IPS DF 6.9 (cell line): Measurements from ENCODE around the gene GAS7.

Experiments
- DNase-seq: peaks from one replicate; pipeline ENCODE4 v3.0.0-alpha.2; 2013; ENCODE audit warnings: low read depth, low spot score
- H3K27ac ChIP-seq: one replicate; pipeline ENCODE4 v1.5.1; 2013; ENCODE audit warnings: low read length, control low read depth
- H3K27me3 ChIP-seq: 2 replicates; pipeline ENCODE4 v1.6.1; 2013; ENCODE audit warnings: mild to moderate bottlenecking, low read length; ENCODE audit not compliant: control insufficient read depth, insufficient read depth
- H3K36me3 ChIP-seq: 2 replicates; pipeline ENCODE4 v1.6.1; 2013; ENCODE audit warnings: low read length; ENCODE audit not compliant: control insufficient read depth, insufficient read depth
- H3K4me1 ChIP-seq: 2 replicates; pipeline ENCODE4 v1.6.1; 2013; ENCODE audit warnings: low read length; ENCODE audit not compliant: control insufficient read depth, insufficient read depth
- H3K4me3 ChIP-seq: 2 replicates; pipeline ENCODE4 v1.5.1; 2013; ENCODE audit warnings: mild to moderate bottlenecking, low read length
- H3K9me3 ChIP-seq: 2 replicates; pipeline ENCODE4 v1.6.1; 2013; ENCODE audit warnings: low read length, inconsistent platforms; ENCODE audit not compliant: control insufficient read depth, insufficient read depth
- WGBS: extraction: QIAGEN DNeasy Blood & Tissue Kit; methylation state at CpG from one replicate; pipeline ENCODE4 v1.1.7; 2013; ENCODE audit warnings: mixed read lengths, missing lambda C conversion rate; ENCODE audit not compliant: insufficient read length, insufficient coverage; 5-methylcytosine and 5-hydroxymethylcytosine counted together

Gene GAS7

DNA sequence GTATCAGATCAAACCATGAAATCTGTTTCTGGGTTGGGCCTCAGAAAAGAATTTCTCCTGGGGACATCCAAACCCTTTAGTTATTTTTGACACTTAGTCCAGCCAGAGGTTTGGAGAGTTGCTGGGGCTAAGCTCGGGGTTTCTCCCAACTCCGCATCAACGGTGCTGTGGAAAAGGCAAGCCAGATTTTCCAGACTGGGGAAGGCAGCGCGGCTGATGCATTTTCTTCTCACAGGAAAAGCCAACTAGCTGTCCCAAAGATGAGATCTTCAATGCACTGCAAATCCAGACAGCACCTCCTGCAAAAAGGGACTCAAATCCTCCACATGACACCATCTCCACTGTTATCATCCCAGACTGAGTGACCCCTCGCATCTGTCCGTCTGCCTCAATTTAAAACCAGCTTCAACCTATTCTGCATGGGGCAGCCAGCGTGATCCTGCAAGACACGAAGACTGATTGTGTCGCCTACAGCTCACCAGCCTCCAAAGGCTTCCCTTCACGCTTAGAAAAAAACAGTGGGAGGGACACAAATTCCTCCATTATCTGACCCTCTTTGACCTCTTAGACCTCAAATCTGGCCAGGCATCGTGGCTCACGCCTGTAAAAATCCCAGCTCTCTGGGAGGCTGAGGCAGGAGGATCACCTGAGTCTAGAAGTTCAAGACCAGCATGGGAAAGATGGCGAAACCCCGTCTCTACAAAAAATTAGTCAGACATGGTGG is 62.0 kb downstream of the GAS7 start:
- Histone ChIP-seq H3K36me3 (no peaks in the 10 kb centered on the region), H3K9me3 (no peaks in the 10 kb centered on the region), H3K4me3 (no peak overlapping the region), H3K27me3 (no peaks in the 10 kb centered on the region), H3K27ac (no peak overlapping the region), H3K4me1 (0 out of 2 replicates have a peak, but pooled peaks cover 2% of the 10 kb centered on the region)
- DNase-seq: no peak
- no CpG with 5 or more reads among the region's 15 CpGs for WGBS

DNA sequence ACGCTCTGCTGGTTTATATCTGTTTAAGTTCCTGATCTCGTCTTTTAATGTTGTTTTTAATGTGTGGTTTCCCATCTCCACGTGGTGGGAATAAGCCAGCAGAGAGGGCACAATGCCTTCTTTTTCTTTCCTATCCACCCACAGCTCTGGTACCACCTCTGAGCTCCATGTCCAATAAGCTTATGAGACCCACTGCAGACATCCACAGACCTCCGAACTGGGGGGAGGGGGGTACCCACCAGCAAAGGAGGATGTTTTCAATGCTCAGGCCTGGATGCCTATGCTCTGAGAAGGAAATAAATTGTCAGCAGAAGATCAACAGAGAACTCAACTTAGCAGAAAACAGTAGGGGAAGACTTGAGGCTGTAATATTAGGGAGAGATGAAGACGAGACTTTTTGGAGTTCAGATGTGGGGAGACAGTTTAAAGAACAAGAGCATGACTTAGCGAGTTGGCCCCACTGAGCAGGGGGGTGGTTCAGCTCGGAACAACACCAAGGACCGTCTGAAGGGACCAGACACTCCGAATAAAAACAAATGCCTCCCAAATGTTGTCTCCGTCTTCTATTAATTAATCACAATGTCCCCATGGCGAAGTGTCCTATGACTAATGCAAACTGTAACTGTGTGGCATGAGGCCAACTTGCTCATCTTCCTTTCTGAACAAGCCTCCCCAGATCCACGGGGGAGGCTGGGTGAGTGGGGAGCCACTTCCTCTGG is 62.7 kb downstream of the GAS7 start:
- WGBS: no CpG with 5 or more reads among the region's 12 CpGs
- H3K4me1 ChIP-seq: no peaks in the 10 kb centered on the region
- H3K36me3 ChIP-seq: no peaks in the 10 kb centered on the region
- H3K9me3 ChIP-seq: no peaks in the 10 kb centered on the region
- no peak overlapping the region for H3K4me3 ChIP-seq
- H3K27ac ChIP-seq: no peak overlapping the region
- H3K27me3 ChIP-seq: no peaks in the 10 kb centered on the region
- DNase-seq: no peak

DNA sequence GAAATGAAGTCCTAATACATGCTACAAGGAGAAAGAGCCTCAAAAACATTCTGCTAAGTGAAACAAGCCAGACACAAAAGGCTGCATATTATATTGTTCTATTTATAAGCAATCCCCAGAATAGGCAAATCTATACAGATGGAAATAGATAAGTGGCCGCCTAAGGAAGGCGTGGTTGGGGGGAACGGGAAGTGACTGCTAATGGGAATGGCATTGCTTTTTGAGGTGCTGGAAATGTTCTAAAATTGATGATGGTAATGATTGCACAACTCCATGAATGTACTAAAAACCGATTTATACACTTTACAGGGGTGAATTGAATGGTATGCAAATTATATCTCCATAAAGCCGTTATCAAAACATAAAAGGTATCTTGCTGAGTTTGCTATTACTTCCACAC is 67.7 kb downstream of the GAS7 start:
- Histone ChIP-seq H3K27ac (no peak overlapping the region), H3K9me3 (no peaks in the 10 kb centered on the region), H3K4me1 (peaks cover 3% of the 10 kb centered on the region), H3K27me3 (no peaks in the 10 kb centered on the region), H3K4me3 (no peak overlapping the region), H3K36me3 (no peaks in the 10 kb centered on the region)
- no peak for DNase-seq
- WGBS: no CpG with 5 or more reads among the region's 5 CpGs

DNA sequence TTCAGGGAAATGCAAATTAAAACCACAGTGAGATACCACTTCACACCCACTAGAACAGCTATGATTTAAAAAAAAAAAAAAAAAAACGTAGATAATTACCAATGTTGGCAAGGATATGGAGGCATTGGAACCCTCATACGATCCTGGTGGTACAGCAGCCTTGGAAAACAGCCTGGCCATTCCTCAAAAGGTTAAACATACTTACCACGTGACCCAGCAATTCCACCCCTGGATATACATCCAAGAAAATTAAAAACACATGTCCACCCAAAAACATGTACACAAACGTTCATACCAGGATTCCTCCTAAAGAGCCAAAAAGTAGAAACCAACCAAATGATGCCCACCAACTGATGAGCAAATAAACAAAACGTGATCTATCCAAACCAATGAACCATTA is 68.1 kb downstream of the GAS7 start:
- Histone ChIP-seq H3K27ac (no peak overlapping the region), H3K4me3 (no peak overlapping the region), H3K27me3 (no peaks in the 10 kb centered on the region), H3K4me1 (peaks cover 3% of the 10 kb centered on the region), H3K9me3 (no peaks in the 10 kb centered on the region), H3K36me3 (no peaks in the 10 kb centered on the region)
- WGBS: no CpG with 5 or more reads among the region's 5 CpGs
- no peak for DNase-seq

DNA sequence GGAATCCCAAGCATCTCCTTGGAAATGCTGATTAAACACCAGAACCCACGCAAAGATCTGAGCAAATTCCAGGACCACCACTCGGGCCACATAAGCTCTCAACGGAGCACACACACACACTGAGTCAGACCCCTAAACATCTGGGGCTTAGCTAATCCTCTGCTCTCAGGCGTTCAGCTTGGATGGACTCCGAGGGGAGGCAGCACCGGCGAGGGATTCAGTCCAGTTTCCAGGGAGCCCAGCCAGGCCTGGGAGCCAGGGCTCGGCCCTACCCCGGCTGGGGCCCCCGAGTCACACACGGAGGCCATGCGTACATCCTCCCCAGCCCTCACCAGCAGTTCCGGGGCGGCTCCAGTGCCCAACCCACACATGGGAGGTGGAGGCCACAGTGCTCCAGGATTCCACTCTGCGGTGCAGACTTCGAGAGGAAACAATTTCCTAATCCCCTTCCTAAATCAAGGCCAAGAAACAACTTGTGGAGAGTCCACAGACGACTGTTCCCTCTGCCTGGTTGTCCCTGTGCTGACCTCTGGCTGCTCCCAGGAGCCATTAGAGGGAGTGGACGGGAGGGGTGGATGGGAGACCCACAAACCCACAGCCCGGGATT is 70.5 kb downstream of the GAS7 start:
- Histone ChIP-seq H3K36me3 (no peaks in the 10 kb centered on the region), H3K27ac (no peak overlapping the region), H3K9me3 (no peaks in the 10 kb centered on the region), H3K4me1 (peaks cover 3% of the 10 kb centered on the region), H3K4me3 (no peak overlapping the region), H3K27me3 (no peaks in the 10 kb centered on the region)
- WGBS: no CpG with 5 or more reads among the region's 19 CpGs
- DNase-seq: no peak

DNA sequence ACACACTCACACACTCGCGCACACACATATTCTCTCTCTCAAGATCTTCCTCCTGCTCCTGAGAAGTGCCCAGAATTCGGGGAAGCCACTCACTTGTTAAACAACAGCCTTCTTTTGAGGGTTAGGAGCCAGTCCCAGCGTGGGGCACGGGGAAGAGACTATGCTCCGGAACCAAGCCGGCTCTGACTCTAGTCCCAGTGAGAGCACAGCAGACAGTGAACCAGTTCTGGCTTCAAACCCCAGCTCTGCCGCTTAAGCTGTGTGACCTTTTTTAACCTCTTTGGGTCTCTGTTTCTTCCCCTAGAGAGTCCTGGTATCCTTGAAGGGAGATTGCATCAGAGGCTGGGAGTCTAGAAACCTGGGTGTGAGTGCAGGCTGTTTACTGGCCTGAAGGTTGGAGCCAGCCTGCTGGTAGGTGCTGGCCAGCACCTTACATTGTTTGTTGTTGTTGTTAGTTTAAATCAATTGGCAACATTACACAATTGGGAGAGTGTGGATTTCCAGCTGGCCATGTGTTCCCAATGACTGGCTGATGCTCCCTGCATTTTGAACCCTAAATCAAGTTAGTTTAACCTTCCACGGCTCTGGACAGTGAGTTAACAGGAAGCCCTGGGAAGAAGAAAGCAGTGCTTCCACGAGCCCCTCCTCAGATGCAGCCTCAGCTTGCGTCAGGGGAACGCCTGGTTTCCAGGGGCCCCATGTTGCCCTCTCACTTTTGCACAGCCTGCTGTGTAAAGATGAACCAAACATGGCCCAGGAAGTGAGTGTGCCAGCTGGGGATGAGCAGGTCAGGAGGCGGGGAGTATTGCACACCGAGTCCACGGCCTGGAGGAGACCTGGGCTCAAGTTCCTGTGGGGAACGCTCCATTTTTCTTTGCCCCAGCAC is 71.5 kb downstream of the GAS7 start:
- Histone ChIP-seq H3K4me1 (peaks cover 3% of the 10 kb centered on the region), H3K36me3 (no peaks in the 10 kb centered on the region), H3K27me3 (no peaks in the 10 kb centered on the region), H3K27ac (no peak overlapping the region), H3K4me3 (no peak overlapping the region), H3K9me3 (no peaks in the 10 kb centered on the region)
- no peak for DNase-seq
- 100% methylated on average over 2 of the region's 16 CpGs for WGBS

DNA sequence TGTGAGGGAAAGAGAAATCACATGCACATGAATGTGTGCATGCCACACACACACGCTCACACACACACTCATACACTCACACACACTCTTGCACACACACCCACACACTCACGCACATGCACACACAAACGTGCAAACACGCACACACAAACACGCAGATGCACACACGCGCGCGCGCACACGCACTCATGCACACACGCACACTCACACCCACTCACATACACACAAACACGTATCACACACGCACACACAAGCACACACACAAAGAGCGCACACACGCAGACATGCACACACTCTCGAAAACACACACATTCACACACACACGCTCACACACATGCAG is 72.2 kb downstream of the GAS7 start:
- no peak for DNase-seq
- no peaks in the 10 kb centered on the region for H3K36me3 ChIP-seq
- 100% methylated on average over 4 of the region's 18 CpGs for WGBS
- no peaks in the 10 kb centered on the region for H3K27me3 ChIP-seq
- H3K4me3 ChIP-seq: no peak overlapping the region
- H3K4me1 ChIP-seq: peaks cover 3% of the 10 kb centered on the region
- H3K9me3 ChIP-seq: no peaks in the 10 kb centered on the region
- H3K27ac ChIP-seq: no peak overlapping the region

DNA sequence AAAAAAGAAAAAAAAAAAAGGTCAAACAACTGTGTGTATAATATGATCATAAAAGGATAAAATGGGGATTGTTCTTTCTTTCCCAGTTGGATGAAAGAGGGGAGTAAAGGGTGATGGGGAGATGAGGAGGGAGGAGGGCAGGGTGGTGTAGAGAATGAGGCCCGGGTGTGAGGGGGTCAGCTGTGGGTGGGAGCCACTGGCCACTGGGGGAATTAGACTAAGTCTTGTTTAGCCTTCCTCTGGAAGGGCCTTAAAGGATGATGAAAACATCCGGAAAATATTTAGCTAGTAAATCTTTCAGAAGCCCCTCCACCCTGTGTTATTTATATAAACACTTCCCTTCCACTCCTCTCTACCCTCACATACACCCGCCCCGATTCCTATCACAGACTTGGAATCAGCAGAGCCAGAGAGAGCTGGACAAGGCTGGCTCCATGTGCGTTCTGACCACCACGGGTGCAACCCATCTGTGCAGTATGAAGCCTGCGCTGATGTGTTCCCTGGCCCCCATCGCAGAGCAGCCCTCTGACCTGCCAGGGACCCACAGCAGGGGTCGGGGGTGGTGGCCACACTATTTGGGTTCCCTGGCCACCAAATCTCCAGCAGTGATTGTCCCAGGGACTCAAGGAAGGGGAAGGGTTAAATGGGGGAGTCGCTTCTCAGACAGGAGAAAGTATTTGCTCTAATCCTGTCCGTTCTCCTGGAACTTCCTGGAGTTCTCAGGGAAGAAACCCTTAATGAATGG is 72.7 kb downstream of the GAS7 start:
- Histone ChIP-seq H3K4me3 (no peak overlapping the region), H3K4me1 (peaks cover 3% of the 10 kb centered on the region), H3K36me3 (no peaks in the 10 kb centered on the region), H3K27me3 (no peaks in the 10 kb centered on the region), H3K27ac (no peak overlapping the region), H3K9me3 (no peaks in the 10 kb centered on the region)
- no CpG with 5 or more reads among the region's 11 CpGs for WGBS
- no peak for DNase-seq

DNA sequence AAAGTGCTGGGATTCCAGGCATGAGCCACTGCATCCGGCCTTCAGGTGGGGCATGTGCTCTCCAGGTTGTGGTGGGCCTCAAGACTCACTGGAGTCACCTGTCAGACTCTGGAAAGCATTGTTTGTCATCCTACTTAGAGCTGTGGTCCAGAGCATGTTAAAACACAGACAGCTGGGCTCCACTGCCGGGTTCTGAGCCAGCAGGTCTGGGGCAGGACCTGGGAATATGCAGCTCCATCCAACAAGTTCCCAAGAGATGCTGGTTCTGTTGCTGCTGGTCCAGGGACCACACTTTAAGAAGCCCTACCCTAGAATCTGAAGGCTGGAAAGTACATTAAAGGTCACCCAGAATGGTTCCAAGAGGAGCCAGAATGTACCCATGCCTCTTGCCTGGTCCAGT is 75.3 kb downstream of the GAS7 start:
- H3K27me3 ChIP-seq: no peaks in the 10 kb centered on the region
- H3K9me3 ChIP-seq: no peaks in the 10 kb centered on the region
- H3K4me1 ChIP-seq: peaks cover 10% of the 10 kb centered on the region
- no peak overlapping the region for H3K27ac ChIP-seq
- no peak for DNase-seq
- no CpG with 5 or more reads among the region's 2 CpGs for WGBS
- H3K4me3 ChIP-seq: no peak overlapping the region
- H3K36me3 ChIP-seq: no peaks in the 10 kb centered on the region
